ENCODE data around the gene NGRN. TPM values are rescaled to one million over a fixed set of nuclear protein-coding genes. Genes with fewer than 3 reads are reported as not detected.

Gene NGRN
- total and polyA plus RNA-seq, 2 of the 8 experiments (the other 6 are each of a cell fraction or from before 2014, with no cell fraction given) = 60.1 to 101 TPM

GRCh38 chr15:90320885-90321278, 55.4 kb downstream of the NGRN start (continued):
- no peak for TF ChIP-seq SIRT6 (IDR thresholded peaks at IDR 0.05; ENCODE audit: low read length)

Small RNA genes within 50 kb of the gene (small RNA-seq; reads per million reads assigned to genes)
- not detected for gene AC091167.3 (ENCODE audit: insufficient read depth)
- not detected for gene RN7SL736P (ENCODE audit: insufficient read depth)

Other genes with a start within 250 kb of the NGRN start
- gene IDH2, start 163.2 kb upstream of the NGRN start, total RNA-seq (2021; fragmentation: NEBNext Ultra II Directional; extraction: Animal tissue kit (Norgen Biotek cat#: 25700)) = 64.2 and 64.6 TPM in 2 replicates
- 79.7 and 84.6 TPM in 2 replicates for gene IDH2, start 163.2 kb upstream of the NGRN start, polyA plus RNA-seq (2011; rRNA removed)
- gene SEMA4B, start 64.3 kb upstream of the NGRN start, total RNA-seq (2021; fragmentation: NEBNext Ultra II Directional; extraction: Animal tissue kit (Norgen Biotek cat#: 25700)) = 42.7 and 43.6 TPM in 2 replicates
- 43.0 and 62.4 TPM in 2 replicates for gene SEMA4B, start 64.3 kb upstream of the NGRN start, polyA plus RNA-seq (2011; rRNA removed)
- gene CIB1, start 31.7 kb upstream of the NGRN start, total RNA-seq (2021; fragmentation: NEBNext Ultra II Directional; extraction: Animal tissue kit (Norgen Biotek cat#: 25700)) = 26.0 and 29.1 TPM in 2 replicates
- 50.4 and 63.5 TPM in 2 replicates for gene CIB1, start 31.7 kb upstream of the NGRN start, polyA plus RNA-seq (2011; rRNA removed)
- gene GDPGP1, start 31.5 kb upstream of the NGRN start, total RNA-seq (2021; fragmentation: NEBNext Ultra II Directional; extraction: Animal tissue kit (Norgen Biotek cat#: 25700)) = 3.7 and 5.6 TPM in 2 replicates
- 1.8 and 3.0 TPM in 2 replicates for gene GDPGP1, start 31.5 kb upstream of the NGRN start, polyA plus RNA-seq (2011; rRNA removed)
- gene TTLL13, start 16.1 kb upstream of the NGRN start, total RNA-seq (2021; fragmentation: NEBNext Ultra II Directional; extraction: Animal tissue kit (Norgen Biotek cat#: 25700)) = 0.19 TPM in 1 of 2 replicates, not detected in the other
- 0.03 and 0.05 TPM in 2 replicates for gene TTLL13, start 16.1 kb upstream of the NGRN start, polyA plus RNA-seq (2011; rRNA removed)
- 2.3 and 2.6 TPM in 2 replicates for gene ZNF774, start 86.6 kb downstream of the NGRN start, total RNA-seq (2021; fragmentation: NEBNext Ultra II Directional; extraction: Animal tissue kit (Norgen Biotek cat#: 25700))
- 0.82 and 0.96 TPM in 2 replicates for gene ZNF774, start 86.6 kb downstream of the NGRN start, polyA plus RNA-seq (2011; rRNA removed)
- gene IQGAP1, start 122.6 kb downstream of the NGRN start, total RNA-seq (2021; fragmentation: NEBNext Ultra II Directional; extraction: Animal tissue kit (Norgen Biotek cat#: 25700)) = 133 and 138 TPM in 2 replicates
- gene IQGAP1, start 122.6 kb downstream of the NGRN start, polyA plus RNA-seq (2011; rRNA removed) = 34.8 and 56.0 TPM in 2 replicates